NCI-H1105 treated with DMSO at 0.1 percent for 48 hours (cell line): ENCODE data around the gene COG4.
"Not testable (repeated sequence)": the region's sequence is repeated elsewhere in the genome, so short reads cannot be mapped to it uniquely, and the experiment has no call there.

Experiments
- DNase-seq: peaks from one replicate; lab custom pipeline; 2025; lab: John Stamatoyannopoulos, UW

COG4 gene

GRCh38 chr16:70526403-70526802 lies 3.0 kb upstream of the COG4 start:
- DNase-seq: no peak

GRCh38 chr16:70524399-70524825 lies 1.1 kb upstream of the COG4 start:
- DNase-seq: not testable (repeated sequence)

DNA sequence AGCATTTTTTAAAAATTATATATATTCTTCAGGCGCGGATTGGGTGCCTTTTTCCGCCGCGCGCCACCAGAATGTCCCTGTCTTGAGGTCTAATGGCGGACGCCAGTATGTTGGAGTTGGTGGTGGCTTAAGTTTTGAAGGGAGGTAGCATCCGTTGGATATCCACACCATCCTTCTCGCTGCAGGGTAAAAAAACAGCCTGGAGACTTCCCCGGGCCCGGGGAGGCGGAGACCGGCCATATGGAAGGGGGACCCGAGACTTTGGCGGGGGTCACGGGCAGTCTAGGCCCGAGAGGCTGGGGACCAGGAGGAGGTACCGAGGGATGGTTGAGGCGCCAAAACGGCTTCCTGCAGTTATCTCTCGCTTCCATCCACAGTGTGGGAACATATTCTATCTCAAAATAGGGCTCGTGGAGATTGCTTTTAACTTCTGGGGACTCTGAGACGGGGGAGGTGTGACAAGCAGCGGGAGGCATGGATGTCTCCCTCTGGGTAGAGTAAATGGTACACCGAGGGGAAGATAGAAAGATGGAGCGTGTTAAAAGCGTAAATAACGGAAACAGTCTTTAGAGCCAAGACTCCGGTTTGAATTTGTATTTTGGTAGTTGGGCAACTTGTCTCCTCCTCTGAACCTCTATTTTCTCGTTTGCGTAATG lies 517 bp upstream of the COG4 start, which contains the start of gene SF3B3:
Gene SF3B3, plus strand, starts transcription at position 74 of the 656 bp plus-strand sequence. CDS start 2,841 bp downstream, outside the sequence.
- peak; percentile 81 for DNase-seq

GRCh38 chr16:70522216-70523075 lies 908 bp downstream of the COG4 start:
- no peak for DNase-seq

GRCh38 chr16:70520612-70521297 lies 2.6 kb downstream of the COG4 start:
- no peak for DNase-seq

GRCh38 chr16:70512456-70512855 lies 10.9 kb downstream of the COG4 start:
- no peak for DNase-seq

DNA sequence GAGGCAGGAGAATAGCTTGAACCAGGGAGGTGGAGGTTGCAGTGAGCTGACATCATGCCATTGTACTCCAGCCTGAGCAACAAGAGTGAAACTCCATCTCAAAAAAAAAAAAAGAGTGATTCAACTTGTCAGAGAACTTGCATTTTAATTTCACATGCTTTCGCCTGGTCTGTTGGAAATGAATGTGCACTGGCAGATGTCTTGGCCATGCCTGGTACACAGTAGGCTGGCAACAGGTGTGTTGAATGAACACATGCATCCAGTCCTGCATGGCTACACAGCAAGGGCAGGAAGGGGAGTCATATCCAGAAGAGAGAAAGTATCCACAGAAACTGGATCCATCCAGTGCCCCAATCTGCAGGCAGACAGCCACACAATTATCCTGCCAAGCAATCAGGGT lies 11.5 kb downstream of the COG4 start:
- no peak for DNase-seq

- no peak for DNase-seq
Observed at GRCh38 chr16:70510216-70510615, 13.1 kb downstream of the COG4 start.

DNA sequence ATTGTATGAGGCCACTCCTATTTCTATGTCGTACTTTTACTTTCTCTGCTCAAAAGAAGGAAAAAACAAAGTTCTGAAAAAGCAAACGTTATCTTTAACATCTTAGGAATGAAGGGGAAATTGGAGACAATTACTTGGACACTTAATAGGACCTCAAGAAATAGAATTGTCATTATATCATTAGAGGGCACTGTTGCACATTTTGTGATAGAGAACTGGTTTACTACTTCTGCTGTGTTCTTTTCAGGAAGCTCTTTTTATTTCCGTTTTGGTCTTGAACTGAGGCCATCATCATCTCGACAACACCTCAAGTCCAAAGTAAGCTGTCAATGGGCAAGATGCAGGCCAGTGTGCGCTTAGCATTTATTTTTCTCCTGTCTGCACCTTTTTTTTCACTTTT lies 14.6 kb downstream of the COG4 start:
- no peak for DNase-seq

DNA sequence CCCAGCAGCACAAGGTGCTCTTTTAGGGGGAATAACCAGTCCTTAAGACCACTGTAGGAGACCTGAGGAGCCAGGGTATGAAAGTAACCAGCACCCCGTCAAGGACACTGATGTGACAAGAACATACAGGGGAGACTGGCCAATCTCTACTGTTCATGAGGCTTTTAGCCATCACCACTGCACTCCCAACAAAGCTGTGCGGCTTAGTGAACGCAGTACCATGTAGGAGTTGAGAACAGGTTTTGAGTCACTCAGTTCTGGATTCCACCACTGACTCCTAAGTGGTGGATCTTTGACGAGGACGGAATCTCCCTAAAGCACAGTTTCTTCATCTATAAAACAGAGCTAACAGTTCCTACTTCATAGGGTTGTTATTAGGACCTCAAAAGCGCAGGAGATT lies 26.8 kb downstream of the COG4 start:
- no peak for DNase-seq

DNA sequence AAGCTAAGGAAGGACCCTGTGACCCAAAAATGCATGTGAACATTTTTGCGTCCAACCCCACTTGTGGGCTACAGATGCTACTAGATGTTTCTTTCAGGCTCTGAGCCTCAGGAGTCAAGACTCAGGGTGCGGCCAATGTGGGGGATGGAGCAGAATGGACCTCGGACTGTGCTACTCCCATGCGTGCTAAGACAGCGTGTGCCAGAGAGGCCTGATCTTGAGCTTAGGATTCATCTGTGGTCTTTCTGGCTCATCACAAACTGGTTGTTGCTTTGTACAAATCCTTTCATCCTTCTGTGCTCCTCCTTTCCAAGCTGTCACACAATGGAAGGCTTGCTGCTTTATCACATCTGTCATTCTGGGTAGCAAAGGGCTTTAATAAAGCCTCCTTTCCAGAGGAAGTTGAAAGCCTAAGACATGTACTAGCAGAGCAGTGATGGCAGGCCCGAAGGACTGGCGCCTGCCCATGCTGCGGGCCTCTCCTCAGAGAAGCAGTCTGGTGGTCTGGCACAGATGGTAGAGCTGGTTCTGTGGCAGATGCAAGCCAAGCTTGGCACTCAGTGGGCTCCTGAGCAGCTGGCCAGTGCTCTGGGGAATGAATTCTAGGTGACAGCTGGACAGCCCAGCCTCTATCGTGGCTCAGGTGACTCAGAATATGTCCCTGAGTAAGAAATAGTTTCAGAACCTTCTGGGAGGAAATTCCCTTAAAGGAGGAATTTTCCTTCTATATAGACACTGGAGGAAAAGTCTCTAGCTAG lies 27.8 kb downstream of the COG4 start:
- no peak for DNase-seq

- no peak for DNase-seq
Observed at GRCh38 chr16:70494777-70495176, 28.6 kb downstream of the COG4 start.

DNA sequence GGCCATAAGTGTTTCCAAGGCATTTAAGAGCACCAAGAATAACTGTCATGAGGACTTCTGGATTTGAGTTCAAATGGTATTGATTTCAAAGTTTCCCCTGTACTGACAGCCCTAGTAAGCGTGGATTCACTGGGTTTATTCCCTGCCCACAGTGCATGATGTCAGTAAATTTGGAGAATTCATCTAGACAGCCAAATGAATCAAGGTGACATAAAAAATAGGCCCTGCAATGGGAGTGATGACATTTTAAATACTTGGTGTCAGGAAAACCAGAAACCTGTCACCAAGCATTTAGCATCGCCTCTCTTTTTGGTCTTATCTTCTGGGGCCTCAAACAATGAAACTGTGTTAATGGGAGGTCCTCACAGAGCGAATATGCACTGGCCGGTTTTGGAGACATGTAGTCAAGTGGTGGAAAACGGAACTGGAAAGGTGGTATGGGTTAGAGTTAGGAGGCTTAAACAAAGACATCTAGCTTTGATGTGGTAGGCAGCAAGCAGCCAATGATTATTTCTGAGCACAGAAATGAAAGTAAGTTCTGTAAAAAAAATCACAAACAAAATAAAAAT lies 29.1 kb downstream of the COG4 start:
- no peak for DNase-seq

DNA sequence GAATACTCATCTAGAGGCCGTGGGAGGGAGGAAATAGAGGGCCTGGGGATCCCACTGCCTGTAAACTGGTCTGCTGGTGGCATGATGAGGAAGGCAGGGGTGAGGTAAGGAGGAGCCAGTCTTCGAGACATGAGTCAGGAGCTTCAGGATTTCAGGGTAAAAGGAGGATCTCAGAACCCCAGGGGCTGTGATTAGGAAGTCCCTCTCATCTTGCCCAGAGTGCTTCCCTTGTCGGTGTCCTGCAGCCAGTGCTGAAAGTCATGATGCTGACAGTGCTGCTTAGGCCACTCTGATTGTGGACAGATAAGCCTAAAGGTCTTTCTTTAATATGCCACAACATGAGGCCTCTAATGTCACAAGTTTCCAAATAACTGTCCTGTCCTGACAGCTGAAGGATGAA lies 29.6 kb downstream of the COG4 start:
- no peak for DNase-seq

DNA sequence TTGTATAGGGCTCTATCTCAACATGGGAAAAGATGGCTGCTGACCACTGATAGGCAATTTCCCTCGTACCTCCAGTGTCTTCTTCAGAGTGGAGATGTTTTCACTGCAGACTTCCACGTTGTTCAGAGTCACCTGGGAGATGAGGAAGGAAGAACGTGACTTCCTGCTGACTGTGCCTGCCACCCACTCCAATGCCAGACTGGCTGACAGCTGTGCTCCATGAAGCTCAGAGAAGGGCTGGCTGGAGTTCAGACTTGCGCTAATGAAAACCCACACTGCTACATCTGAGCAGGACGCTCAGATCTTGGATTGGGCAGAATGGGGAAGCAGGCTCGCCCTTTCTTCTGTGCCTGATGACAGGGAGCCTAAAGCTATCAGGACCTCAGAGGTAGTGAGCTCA lies 33.1 kb downstream of the COG4 start:
- DNase-seq: no peak

DNA sequence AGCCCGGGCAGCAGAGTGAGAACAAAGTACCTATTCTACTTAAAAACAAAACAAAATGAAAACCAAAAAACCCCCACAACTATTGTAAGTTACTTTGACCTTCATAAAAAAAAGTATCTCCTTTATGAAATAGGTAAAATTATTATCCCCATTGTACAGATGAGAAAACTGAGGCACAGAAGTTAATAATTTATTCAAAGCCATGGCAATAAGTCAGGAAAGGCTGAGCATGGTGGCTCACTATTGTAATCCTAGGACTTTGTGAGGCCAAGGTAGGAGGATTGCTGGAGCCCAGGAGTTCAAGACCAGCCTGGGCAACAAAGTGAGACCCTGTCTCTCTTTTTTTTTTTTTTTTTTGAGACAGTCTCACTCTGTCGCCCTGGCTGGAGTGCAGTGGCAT lies 38.5 kb downstream of the COG4 start:
- DNase-seq: no peak

GRCh38 chr16:70483426-70483825 lies 39.9 kb downstream of the COG4 start:
- DNase-seq: no peak

GRCh38 chr16:70482624-70483023 lies 40.7 kb downstream of the COG4 start:
- no peak for DNase-seq

- no peak for DNase-seq
Observed at GRCh38 chr16:70481929-70482536, 41.3 kb downstream of the COG4 start.

GRCh38 chr16:70480127-70481105 lies 42.9 kb downstream of the COG4 start:
- no peak for DNase-seq
